Measurements from ENCODE around the gene AP1G2.
"Not testable (repeated sequence)": the region's sequence is repeated elsewhere in the genome, so short reads cannot be mapped to it uniquely, and the experiment has no call there.

The AP1G2 gene

GRCh38 chr14:23555882-23556699 is 11.5 kb downstream of the AP1G2 start, which contains the start of gene THTPA:
TSS of gene THTPA (plus strand) at chr14:23556271. CDS start at chr14:23556758, 487 bp downstream.
- DNase-seq, result peak; percentile 94

- DNase-seq, result no peak
These were observed 12.1 kb downstream of the AP1G2 start for GRCh38 chr14:23555533-23555881.

- DNase-seq, result peak; percentile 79
These were observed 16.1 kb downstream of the AP1G2 start, which contains the start of gene ZFHX2 for GRCh38 chr14:23551266-23552028. TSS of gene ZFHX2 (minus strand) at chr14:23551765. CDS start at chr14:23535325, 16,440 bp downstream.

- no peak for DNase-seq
These were observed 16.8 kb downstream of the AP1G2 start for GRCh38 chr14:23550812-23551265.

GRCh38 chr14:23550131-23550811 is 17.3 kb downstream of the AP1G2 start:
- DNase-seq, result no peak

GRCh38 chr14:23548351-23549318 is 19.0 kb downstream of the AP1G2 start:
- DNase-seq, result no peak

GRCh38 chr14:23547924-23548323 is 19.7 kb downstream of the AP1G2 start:
- no peak for DNase-seq

- DNase-seq, result no peak
These were observed 21.0 kb downstream of the AP1G2 start for GRCh38 chr14:23546450-23547035.

GRCh38 chr14:23545740-23546365 is 21.7 kb downstream of the AP1G2 start:
- DNase-seq, result no peak

- DNase-seq, result no peak
These were observed 22.8 kb downstream of the AP1G2 start for GRCh38 chr14:23544511-23545447.

GRCh38 chr14:23543403-23543802 is 24.2 kb downstream of the AP1G2 start:
- no peak for DNase-seq

GRCh38 chr14:23542261-23542660 is 25.3 kb downstream of the AP1G2 start:
- no peak for DNase-seq

- DNase-seq, result no peak
These were observed 27.5 kb downstream of the AP1G2 start for GRCh38 chr14:23540141-23540469.

GRCh38 chr14:23539248-23540140 is 28.1 kb downstream of the AP1G2 start:
- DNase-seq, result peak; percentile 55

- no peak for DNase-seq
These were observed 28.8 kb downstream of the AP1G2 start for GRCh38 chr14:23538785-23539184.

- no peak for DNase-seq
These were observed 29.4 kb downstream of the AP1G2 start for GRCh38 chr14:23538050-23538718.

GRCh38 chr14:23537351-23538049 is 30.1 kb downstream of the AP1G2 start:
- no peak for DNase-seq

- not testable (repeated sequence) for DNase-seq
These were observed 30.7 kb downstream of the AP1G2 start for GRCh38 chr14:23536906-23537305.

Data from CD4-positive, alpha-beta T cell treated with Interleukin-21 for 1 hour (primary cell).